HCT116 (cell line): ENCODE measurements around the gene GNB1. TPM values are rescaled to one million over a fixed set of nuclear protein-coding genes. Genes with fewer than 3 reads are reported as not detected.

Source experiments
- ATAC-seq: fragments of 200-7000 bp; cut with Tn5 transposase; 2 replicates; pipeline ENCODE4 v1.9.1; 2020; ENCODE audit warnings: mild to moderate bottlenecking, moderate library complexity
- BruUV-seq: library from RNA; stranded (reverse); fragments of 400-500 nt; replicated peaks from 2 replicates; lab custom pipeline; 2021; lab: Mats Ljungman, UMichigan
- CTCF ChIA-PET: fragments of 300-600 bp; sonication (Branson Sonifier 250); formaldehyde crosslinking; loops from one replicate; lab custom pipeline; 2021; ENCODE audit warnings: antibody characterized with exemption; lab: Charles Lee
- POLR2A ChIA-PET: fragments of 300-600, 350-600 bp; sonication (Branson Sonifier 250); formaldehyde crosslinking; loops from one replicate; lab custom pipeline; 2021; ENCODE audit warnings: antibody characterized with exemption; lab: Charles Lee
- RAD21 ChIA-PET, 2 experiments: fragments of 300-600 bp; sonication (Branson Sonifier 250); formaldehyde crosslinking; loops; one replicate each; lab custom pipeline; 2023; ENCODE audit warnings: low total read pairs in 2 of 2; ENCODE audit not compliant: uncharacterized antibody in 2 of 2, unreplicated experiment in 2 of 2, low non-redundant PET in 1 of 2; lab: Charles Lee
- DNase-seq: peaks from one replicate; pipeline ENCODE4 v3.0.0-alpha.2; 2010; ENCODE audit warnings: low read depth, low spot score
- H2AFZ ChIP-seq: fragments of 200-600 bp; shearing (Covaris generic), sonication (generic); 2 replicates; pipeline ENCODE4 v1.6.1; 2017; ENCODE audit warnings: low read depth, mixed run types, mixed read lengths, antibody characterized with exemption, low read length; ENCODE audit not compliant: poor library complexity, severe bottlenecking
- H3K27ac ChIP-seq: 2 replicates; pipeline ENCODE4 v1.5.1; 2012; ENCODE audit warnings: low read depth, low read length
- H3K27me3 ChIP-seq: fragments of 200-600 bp; sonication (generic); 2 replicates; pipeline ENCODE4 v1.6.1; 2016; ENCODE audit warnings: mixed run types, low read length, mixed read lengths; ENCODE audit not compliant: insufficient read depth
- H3K36me3 ChIP-seq, 2 experiments: fragments of 200-500 bp in 1 of 2; fragments of 200-600 bp in 1 of 2; sonication (Bioruptor generic) in 1 of 2; sonication (generic) in 1 of 2; 2 replicates each; pipeline versions ENCODE4 v1.5.1 to v1.6.1; 2014 to 2016; ENCODE audit warnings: low read length in 2 of 2, inconsistent platforms in 1 of 2, mixed read lengths in 1 of 2, mixed run types in 1 of 2; ENCODE audit not compliant: insufficient read depth in 2 of 2, control insufficient read depth in 1 of 2
- H3K4me1 ChIP-seq, 2 experiments: fragments of 200-600 bp in 1 of 2; sonication (generic) in 1 of 2; 2 replicates each; pipeline versions ENCODE4 v1.5.1 to v1.6.1; 2012 to 2017; ENCODE audit warnings: low read length in 2 of 2, inconsistent platforms in 1 of 2, mild to moderate bottlenecking in 1 of 2, mixed read lengths in 1 of 2, mixed run types in 1 of 2, moderate library complexity in 1 of 2; ENCODE audit not compliant: insufficient read depth in 2 of 2, control insufficient read depth in 1 of 2
- H3K4me2 ChIP-seq: fragments of 200-600 bp; sonication (generic); 2 replicates; pipeline ENCODE4 v1.6.1; 2017; ENCODE audit warnings: mixed run types, low read length, mixed read lengths
- H3K4me3 ChIP-seq, 2 experiments: fragments of 200-600 bp in 1 of 2; sonication (generic) in 1 of 2; replicated peaks in 1 of 2; 2 replicates each; pipeline ENCODE4 v1.5.1; 2011 to 2016; ENCODE audit warnings: low read length in 2 of 2, control low read depth in 1 of 2, low read depth in 1 of 2, mild to moderate bottlenecking in 1 of 2, mixed read lengths in 1 of 2, mixed run types in 1 of 2
- H3K79me2 ChIP-seq: fragments of 200-600 bp; sonication (generic); 2 replicates; pipeline ENCODE4 v1.6.1; 2017; ENCODE audit warnings: mild to moderate bottlenecking, mixed run types, low read length, moderate library complexity, mixed read lengths; ENCODE audit not compliant: insufficient read depth
- H3K9ac ChIP-seq: fragments of 200-600 bp; sonication (generic); 2 replicates; pipeline ENCODE4 v1.6.1; 2016; ENCODE audit warnings: low read length, mixed read lengths
- H3K9me2 ChIP-seq: fragments of 200-600 bp; sonication (generic), shearing (Covaris generic); 2 replicates; pipeline ENCODE4 v1.6.1; 2017; ENCODE audit warnings: mixed run types, mild to moderate bottlenecking, moderate library complexity; ENCODE audit not compliant: insufficient read depth
- H3K9me3 ChIP-seq, 2 experiments: fragments of 200-500 bp in 1 of 2; fragments of 200-600 bp in 1 of 2; sonication (Bioruptor generic) in 1 of 2; sonication (generic) in 1 of 2; 2 replicates each; pipeline ENCODE4 v1.6.1; 2014 to 2017; ENCODE audit warnings: low read length in 2 of 2, mixed read lengths in 2 of 2, inconsistent platforms in 1 of 2, low read depth in 1 of 2, mild to moderate bottlenecking in 1 of 2, mixed run types in 1 of 2, moderate library complexity in 1 of 2; ENCODE audit not compliant: control insufficient read depth in 1 of 2, insufficient read depth in 1 of 2
- H4K20me1 ChIP-seq: fragments of 200-600 bp; sonication (generic), shearing (Covaris generic); 2 replicates; pipeline ENCODE4 v1.6.1; 2017; ENCODE audit warnings: mixed run types, mild to moderate bottlenecking, moderate library complexity; ENCODE audit not compliant: insufficient read depth
- CBX3 ChIP-seq: IDR thresholded peaks from 2 replicates; pipeline ENCODE4 v1.6.1; 2012; ENCODE audit warnings: low read depth
- CEBPB ChIP-seq: IDR thresholded peaks from 2 replicates; pipeline ENCODE4 v1.6.1; 2012; ENCODE audit warnings: low read depth
- EGR1 ChIP-seq: IDR thresholded peaks from 2 replicates; pipeline ENCODE4 v1.6.1; 2012; ENCODE audit warnings: low read depth
- EZH2 ChIP-seq: fragments of 200-600 bp; sonication (generic); IDR thresholded peaks from 2 replicates; pipeline ENCODE4 v1.6.1; 2017; ENCODE audit warnings: antibody characterized with exemption, mixed run types
- EZH2phosphoT487 ChIP-seq: fragments of 200-600 bp; IDR thresholded peaks from 2 replicates; pipeline ENCODE4 v1.6.1; 2018; ENCODE audit warnings: antibody characterized with exemption, borderline replicate concordance
- FOSL1 ChIP-seq: IDR thresholded peaks from 2 replicates; pipeline ENCODE4 v1.6.1; 2012; ENCODE audit warnings: low read depth
- JUND ChIP-seq: IDR thresholded peaks from 2 replicates; pipeline ENCODE4 v1.6.1; 2012
- RAD21 ChIP-seq: IDR thresholded peaks from 2 replicates; pipeline ENCODE4 v1.6.1; 2012; ENCODE audit warnings: low read depth, mild to moderate bottlenecking
- SIN3A ChIP-seq: IDR thresholded peaks from 2 replicates; pipeline ENCODE4 v1.6.1; 2012; ENCODE audit warnings: low read depth
- SP1 ChIP-seq: IDR thresholded peaks from 2 replicates; pipeline ENCODE4 v1.6.1; 2012; ENCODE audit warnings: low read depth
- SRF ChIP-seq: IDR thresholded peaks from 2 replicates; pipeline ENCODE4 v1.6.1; 2012; ENCODE audit warnings: low read depth
- YY1 ChIP-seq: IDR thresholded peaks from 2 replicates; pipeline ENCODE4 v1.6.1; 2011; ENCODE audit warnings: low read length, low read depth, moderate library complexity, mild to moderate bottlenecking; ENCODE audit not compliant: insufficient replicate concordance; ENCODE audit errors: extremely low read depth
- ZFX ChIP-seq: fragments of 450-650 bp; IDR thresholded peaks from 2 replicates; pipeline ENCODE4 v1.6.1; 2017
- intact Hi-C: fragments of 100-400 bp; cut with micrococcal nuclease; formaldehyde crosslinking; loops from 2 replicates; pipeline ENCODE4 v1.10.0; 2022
- total RNA-seq: library from RNA; stranded (reverse); gene quantifications from one replicate; pipeline ENCODE4 v1.2.1, GENCODE V29; 2021; ENCODE audit not compliant: unreplicated experiment
- TF ChIP-seq, protein P1 (sequence below): IDR thresholded peaks from 2 replicates; pipeline ENCODE4 v1.6.1; 2012
- TF ChIP-seq, protein P2 (sequence below): IDR thresholded peaks from 2 replicates; pipeline ENCODE4 v1.6.1; 2011; ENCODE audit warnings: mild to moderate bottlenecking, low read length, moderate library complexity; ENCODE audit not compliant: insufficient replicate concordance; ENCODE audit errors: extremely low read depth

GNB1 gene
- total RNA-seq, 1 experiment from 2014 or later, result 371 TPM

DNA sequence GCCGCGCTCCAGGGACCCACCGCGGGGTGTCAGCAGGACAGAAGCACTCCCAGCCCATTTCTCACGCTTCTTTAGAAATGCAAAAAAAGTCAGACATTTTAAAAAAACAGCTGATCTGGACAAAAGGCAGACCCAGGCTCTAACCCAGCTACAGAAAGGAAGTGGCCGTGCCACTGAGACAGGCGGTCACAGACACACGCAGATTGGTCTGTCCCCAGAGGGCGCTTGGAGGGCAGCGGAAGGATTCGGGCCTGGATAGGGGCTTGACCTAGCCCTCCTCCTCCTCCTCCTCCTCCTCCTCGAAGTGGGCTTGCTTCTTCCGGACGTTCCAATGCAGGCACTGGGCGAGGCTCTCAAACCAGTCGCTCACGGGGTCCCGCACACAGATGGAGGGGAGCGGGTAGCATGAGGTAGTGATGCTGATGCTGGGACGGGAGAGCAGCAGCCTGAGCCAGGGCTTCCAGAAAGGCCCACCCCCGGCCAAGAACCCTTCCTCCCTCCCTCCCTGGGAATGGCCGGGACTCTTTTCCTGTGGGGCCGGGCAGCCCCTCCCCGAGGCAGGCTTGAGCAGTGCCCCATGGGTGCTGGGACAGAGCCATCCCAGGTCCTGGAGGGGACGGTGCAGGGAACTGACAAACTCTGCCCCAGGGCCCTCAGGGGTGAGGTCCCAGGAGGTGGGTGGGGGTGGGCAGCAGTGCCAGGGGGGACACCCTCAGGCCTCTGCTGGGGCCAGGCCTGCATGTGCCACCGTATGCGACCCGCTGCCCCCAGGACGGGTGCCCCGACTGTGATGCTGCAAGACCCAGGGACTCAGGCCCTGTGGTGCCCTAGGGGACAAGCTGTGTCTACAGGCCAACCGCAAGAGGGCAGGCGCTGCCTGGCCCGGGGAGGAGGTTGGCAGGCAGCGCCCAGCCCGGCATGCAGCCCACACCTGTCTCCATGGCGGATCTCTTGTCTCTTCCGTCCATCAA, 138.0 kb downstream of the GNB1 start:
- Histone ChIP-seq H3K9ac (no peak overlapping the region), H3K9me3 (no peaks in the 10 kb centered on the region), H2AFZ (no peak overlapping the region), H4K20me1 (no peaks in the 10 kb centered on the region), H3K4me3 (no peak overlapping the region), H3K27ac (no peak overlapping the region), H3K79me2 (peaks cover 15% of the 10 kb centered on the region; the same call in 1 of the 2 replicates), H3K9me2 (no peaks in the 10 kb centered on the region), H3K36me3 (peaks cover 2 to 33% of the 10 kb centered on the region in 2 experiments; a peak in 3 of 4 replicates), H3K27me3 (no peaks in the 10 kb centered on the region), H3K4me2 (no peak overlapping the region)
- DNase-seq, result no peak
- CTCF ChIA-PET, result no interaction called here
- POLR2A ChIA-PET, result interaction anchor here (0.7 kb wide), 1 partner anchor 406 kb away, joined by 3 read pairs; no protein-coding TSS in a partner anchor
- BruUV-seq, result no TSS peak
- intact Hi-C loops, result no loop called here
- 0 out of 2 replicates have a peak, but pooled peaks have one; percentile 3 for ATAC-seq
- TF ChIP-seq, protein P1, sequence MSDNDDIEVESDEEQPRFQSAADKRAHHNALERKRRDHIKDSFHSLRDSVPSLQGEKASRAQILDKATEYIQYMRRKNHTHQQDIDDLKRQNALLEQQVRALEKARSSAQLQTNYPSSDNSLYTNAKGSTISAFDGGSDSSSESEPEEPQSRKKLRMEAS, result no peak
- TF ChIP-seq YY1, result no peak
- no peak for TF ChIP-seq EZH2phosphoT487
- no peak for TF ChIP-seq RAD21
- TF ChIP-seq ZFX, result no peak
- TF ChIP-seq CBX3, result no peak
- no peak for TF ChIP-seq SIN3A
- TF ChIP-seq EZH2, result no peak
- no peak for TF ChIP-seq SP1
- no peak for TF ChIP-seq JUND
- TF ChIP-seq, protein P2, sequence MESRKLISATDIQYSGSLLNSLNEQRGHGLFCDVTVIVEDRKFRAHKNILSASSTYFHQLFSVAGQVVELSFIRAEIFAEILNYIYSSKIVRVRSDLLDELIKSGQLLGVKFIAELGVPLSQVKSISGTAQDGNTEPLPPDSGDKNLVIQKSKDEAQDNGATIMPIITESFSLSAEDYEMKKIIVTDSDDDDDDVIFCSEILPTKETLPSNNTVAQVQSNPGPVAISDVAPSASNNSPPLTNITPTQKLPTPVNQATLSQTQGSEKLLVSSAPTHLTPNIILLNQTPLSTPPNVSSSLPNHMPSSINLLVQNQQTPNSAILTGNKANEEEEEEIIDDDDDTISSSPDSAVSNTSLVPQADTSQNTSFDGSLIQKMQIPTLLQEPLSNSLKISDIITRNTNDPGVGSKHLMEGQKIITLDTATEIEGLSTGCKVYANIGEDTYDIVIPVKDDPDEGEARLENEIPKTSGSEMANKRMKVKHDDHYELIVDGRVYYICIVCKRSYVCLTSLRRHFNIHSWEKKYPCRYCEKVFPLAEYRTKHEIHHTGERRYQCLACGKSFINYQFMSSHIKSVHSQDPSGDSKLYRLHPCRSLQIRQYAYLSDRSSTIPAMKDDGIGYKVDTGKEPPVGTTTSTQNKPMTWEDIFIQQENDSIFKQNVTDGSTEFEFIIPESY, result no peak
- no peak for TF ChIP-seq EGR1
- TF ChIP-seq CEBPB, result no peak
- no peak for TF ChIP-seq SRF
- TF ChIP-seq FOSL1, result no peak
- TF ChIP-seq, all 23 proteins: peak for 0
- RAD21 ChIA-PET, result no interaction called here
- peaks cover 2 to 3% of the 10 kb centered on the region in 2 experiments; a peak in 2 of 4 replicates for H3K4me1 ChIP-seq
